Tracheal epithelial cell (primary cell): ENCODE results near the gene LMAN1. TPM values are rescaled to one million over a fixed set of nuclear protein-coding genes. Genes with fewer than 3 reads are reported as not detected.

Experiments
- total RNA-seq: library from RNA; depleted of rRNA; stranded (reverse); fragments of >200 nt; gene quantifications from 2 replicates; pipeline ENCODE4 v1.2.1, GENCODE V29; 2014

Gene LMAN1, protein sequence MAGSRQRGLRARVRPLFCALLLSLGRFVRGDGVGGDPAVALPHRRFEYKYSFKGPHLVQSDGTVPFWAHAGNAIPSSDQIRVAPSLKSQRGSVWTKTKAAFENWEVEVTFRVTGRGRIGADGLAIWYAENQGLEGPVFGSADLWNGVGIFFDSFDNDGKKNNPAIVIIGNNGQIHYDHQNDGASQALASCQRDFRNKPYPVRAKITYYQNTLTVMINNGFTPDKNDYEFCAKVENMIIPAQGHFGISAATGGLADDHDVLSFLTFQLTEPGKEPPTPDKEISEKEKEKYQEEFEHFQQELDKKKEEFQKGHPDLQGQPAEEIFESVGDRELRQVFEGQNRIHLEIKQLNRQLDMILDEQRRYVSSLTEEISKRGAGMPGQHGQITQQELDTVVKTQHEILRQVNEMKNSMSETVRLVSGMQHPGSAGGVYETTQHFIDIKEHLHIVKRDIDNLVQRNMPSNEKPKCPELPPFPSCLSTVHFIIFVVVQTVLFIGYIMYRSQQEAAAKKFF
- total RNA-seq, result 137 and 160 TPM in 2 replicates

DNA sequence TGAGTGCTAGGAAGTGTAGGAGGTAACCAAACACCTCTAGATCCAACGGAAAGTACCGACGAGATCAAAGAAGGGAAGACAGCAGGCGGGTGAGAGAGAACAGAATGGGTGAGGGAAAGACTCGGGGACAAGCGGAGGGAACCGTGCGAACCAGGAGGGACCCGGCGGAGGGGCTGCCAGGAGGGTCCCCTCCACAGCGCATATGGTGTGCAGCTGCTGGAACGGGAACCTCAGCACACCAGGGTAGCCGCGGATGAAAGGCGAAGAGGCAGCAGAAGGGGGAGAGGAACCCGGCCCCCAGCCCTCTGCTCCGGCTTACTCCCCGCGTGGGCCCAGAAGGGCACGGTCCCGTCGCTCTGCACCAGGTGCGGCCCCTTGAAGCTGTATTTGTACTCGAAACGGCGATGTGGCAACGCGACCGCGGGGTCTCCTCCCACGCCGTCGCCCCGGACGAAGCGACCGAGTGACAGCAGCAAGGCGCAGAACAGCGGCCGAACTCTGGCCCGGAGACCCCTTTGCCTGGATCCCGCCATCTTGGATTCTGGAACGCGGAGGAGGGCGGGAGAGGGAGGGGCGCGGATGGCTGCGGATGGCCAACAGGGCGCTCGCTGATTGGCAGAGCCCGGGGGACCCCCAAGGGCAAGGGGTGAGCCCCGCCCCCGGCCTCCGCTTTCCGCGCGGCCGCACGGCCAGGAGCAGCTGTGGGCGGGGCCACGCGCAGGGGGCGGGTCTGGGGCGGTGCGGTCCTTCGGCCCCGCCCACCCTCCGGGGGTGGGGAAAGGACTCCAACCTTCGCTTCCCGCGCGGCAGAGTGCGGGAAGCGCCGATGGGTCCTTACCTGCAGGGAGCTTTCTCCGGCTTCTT, at the start of gene LMAN1:
Gene LMAN1, minus strand, starts transcription at position 554 of the 864 bp plus-strand sequence. Its CDS starts 21 bp downstream, at position 533.

DNA sequence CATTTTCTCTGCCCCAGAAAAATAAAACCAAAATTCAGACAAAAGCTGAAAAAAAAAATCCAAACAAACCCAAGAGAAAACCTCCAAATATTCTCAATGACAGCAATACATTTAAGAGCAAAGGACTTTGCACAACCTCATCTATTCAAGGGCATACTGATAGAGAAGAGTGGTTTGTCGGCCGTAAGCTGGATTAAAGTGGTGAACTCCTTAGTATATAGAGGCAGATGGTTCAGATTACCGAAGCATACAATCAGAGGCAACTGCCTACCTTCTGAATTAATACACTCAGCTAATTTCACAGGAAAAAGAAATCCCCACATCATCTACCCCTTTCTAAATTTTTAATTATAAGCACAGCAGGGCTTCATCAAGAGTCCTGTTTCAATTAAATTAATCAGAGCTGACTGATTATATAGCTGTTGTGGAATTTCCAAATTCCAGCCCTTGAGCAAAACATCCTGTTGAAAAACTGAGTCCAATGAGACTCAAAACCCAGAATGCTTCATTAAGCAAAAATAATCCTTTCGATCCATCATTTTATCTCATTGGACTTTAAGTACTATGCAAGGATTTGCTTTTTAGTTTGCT, 40.5 kb downstream of the LMAN1 start, which contains the start of gene CPLX4:
Gene CPLX4, minus strand, starts transcription at position 190 of the 591 bp plus-strand sequence. Its CDS starts 187 bp downstream, at position 3.

Other genes starting within 250 kb of the LMAN1 start
- gene SEC11C, start 219.4 kb downstream of the LMAN1 start, total RNA-seq, result 24.3 and 30.1 TPM in 2 replicates
- not detected in 2 replicates for gene GRP, start 139.1 kb downstream of the LMAN1 start, total RNA-seq
- gene RAX, start 85.8 kb downstream of the LMAN1 start, total RNA-seq, result not detected in 2 replicates
- 0.24 TPM in 1 of 2 replicates, not detected in the other for gene CPLX4, start 40.6 kb downstream of the LMAN1 start, total RNA-seq